Stimulated activated effector memory CD8-positive, alpha-beta T cell treated with anti-CD3 and anti-CD28 coated beads, Interleukin-12 subunit alpha, Interleukin-12 subunit beta, amount 100 ng/mL, for 72 hours (primary cell): Measurements from ENCODE around the gene PNMT.
"Not testable (repeated sequence)": the region's sequence is repeated elsewhere in the genome, so short reads cannot be mapped to it uniquely, and the experiment has no call there.

Experiments used
- ATAC-seq: fragments of 150-1000 bp; cut with Tn5 transposase; 2 replicates; pipeline ENCODE4 v1.10.0; 2021
- DNase-seq, 2 donors: peaks; one replicate each; pipeline ENCODE4 v3.0.0; 2021 to 2022; ENCODE audit warnings: low spot score in 2 of 2
- H3K27ac Mint-ChIP-seq: one replicate; pipeline ENCODE4 v1.8.0; 2022; ENCODE audit warnings: mild to moderate bottlenecking, mixed read lengths
- H3K36me3 Mint-ChIP-seq: one replicate; pipeline ENCODE4 v1.8.0; 2022; ENCODE audit warnings: mild to moderate bottlenecking, mixed read lengths
- H3K4me1 Mint-ChIP-seq: one replicate; pipeline ENCODE4 v1.8.0; 2022; ENCODE audit warnings: mixed read lengths
- H3K4me3 Mint-ChIP-seq: one replicate; pipeline ENCODE4 v1.8.0; 2022; ENCODE audit warnings: mild to moderate bottlenecking, mixed read lengths
- H3K9me3 Mint-ChIP-seq: one replicate; pipeline ENCODE4 v1.8.0; 2022; ENCODE audit warnings: mixed read lengths

The PNMT gene

DNA sequence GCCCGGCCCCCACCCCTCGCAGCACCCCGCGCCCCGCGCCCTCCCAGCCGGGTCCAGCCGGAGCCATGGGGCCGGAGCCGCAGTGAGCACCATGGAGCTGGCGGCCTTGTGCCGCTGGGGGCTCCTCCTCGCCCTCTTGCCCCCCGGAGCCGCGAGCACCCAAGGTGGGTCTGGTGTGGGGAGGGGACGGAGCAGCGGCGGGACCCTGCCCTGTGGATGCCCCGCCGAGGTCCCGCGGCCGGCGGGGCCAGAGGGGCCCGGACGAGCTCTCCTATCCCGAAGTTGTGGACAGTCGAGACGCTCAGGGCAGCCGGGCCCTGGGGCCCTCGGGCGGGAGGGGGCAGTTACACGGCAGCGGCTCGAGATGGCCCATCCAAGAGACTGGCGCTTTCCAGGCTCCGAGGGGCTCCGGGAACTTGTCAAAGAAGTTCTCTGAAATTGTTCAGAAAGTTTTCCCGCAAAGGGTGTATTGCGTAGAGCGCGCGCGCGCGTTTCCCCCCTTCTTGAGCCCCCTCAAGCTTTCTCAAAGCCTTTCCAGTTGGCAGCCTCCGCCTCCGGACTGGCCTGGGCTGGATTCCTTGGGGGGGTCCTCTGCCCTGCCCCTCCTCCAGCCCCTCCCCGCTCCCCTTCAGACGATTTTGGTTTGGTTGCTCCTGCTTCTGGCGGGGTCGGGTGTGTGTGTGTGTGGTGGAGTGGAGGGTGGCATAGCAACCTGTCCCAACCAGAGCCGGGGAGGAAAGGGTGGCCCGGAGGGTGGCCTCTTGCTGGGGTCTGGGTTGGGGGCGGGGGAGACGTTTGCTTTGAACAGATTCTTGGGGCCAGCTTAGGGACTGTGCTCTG, 32.1 kb downstream of the PNMT start:
- Mint-ChIP-seq H3K36me3 (no peaks in the 10 kb centered on the region), H3K9me3 (no peaks in the 10 kb centered on the region), H3K4me1 (peaks cover 17% of the 10 kb centered on the region), H3K4me3 (no peak overlapping the region), H3K27ac (no peak overlapping the region)
- no peak for ATAC-seq
- no peak for DNase-seq

DNA sequence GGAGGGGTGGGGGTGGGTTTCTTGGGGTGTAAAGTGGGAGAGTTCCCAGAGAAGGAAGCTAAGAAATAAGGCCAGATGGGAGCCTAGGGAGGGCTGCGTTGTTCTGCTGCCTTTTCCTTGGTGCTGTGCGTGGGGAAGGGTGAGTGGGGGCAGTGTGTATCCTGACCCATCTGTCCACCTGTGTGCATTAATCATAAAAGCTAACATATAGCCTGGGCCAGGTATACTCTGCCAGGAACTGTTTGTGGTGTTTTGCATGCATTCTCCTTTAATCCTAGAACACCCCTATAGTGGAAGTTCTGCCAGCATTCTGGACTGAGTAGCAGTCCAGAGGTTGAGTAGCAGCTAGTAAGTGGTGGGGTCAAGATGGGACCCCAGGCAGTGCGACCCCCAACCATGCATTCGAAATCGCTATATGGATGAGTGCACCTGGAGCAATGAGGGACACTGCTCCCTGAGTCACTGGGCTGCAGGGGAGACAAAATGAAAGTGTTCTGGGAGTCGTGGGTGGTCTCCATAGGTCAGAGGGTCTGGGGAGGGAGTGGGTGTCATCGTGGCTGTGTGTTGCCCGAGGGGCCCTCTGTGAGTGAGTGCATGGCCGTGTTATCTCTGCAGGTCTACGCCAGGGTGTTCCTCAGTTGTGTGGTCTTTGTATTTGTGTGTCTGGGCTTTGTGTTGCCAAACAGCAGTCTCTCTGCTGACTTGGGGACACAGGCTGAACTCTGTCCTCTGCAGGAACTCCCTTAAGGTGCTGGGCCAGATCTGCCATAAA, 32.9 kb downstream of the PNMT start:
- Mint-ChIP-seq H3K36me3 (no peaks in the 10 kb centered on the region), H3K4me3 (no peak overlapping the region), H3K4me1 (peaks cover 17% of the 10 kb centered on the region), H3K27ac (no peak overlapping the region), H3K9me3 (no peaks in the 10 kb centered on the region)
- DNase-seq: no peak
- no peak for ATAC-seq

DNA sequence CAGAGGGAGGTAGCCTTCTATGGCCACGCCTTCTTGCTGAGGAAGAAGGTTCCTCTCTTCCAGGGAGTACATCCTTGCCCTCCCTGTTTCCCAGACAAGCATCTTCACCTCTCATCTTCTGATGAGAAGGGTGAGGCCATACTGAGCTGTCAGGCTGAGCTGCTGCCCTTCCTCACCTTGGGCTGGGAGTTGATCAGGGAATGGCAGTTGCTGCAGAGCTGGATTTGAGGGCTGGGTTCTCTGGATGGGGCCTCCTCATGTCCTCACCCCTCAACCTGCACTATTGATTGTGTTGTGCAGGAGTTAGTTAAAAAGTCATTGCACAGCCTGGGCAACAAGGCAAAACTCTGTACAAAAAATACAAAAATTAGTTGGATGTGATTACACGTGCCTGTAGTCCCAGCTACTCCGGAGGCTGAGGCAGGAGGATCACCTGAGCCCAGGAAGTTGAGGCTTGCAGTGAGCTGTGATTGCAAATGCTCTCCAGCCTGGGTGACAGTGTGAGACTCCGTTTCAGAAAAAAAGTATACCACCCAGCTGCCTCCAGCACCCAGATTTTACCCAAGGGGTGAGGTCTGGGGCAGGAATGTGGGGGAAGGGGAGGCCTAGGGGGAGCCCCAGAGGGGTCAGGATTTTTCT, 33.6 kb downstream of the PNMT start:
- Mint-ChIP-seq H3K36me3 (no peaks in the 10 kb centered on the region), H3K27ac (no peak overlapping the region), H3K4me1 (peaks cover 20% of the 10 kb centered on the region), H3K4me3 (no peak overlapping the region), H3K9me3 (no peaks in the 10 kb centered on the region)
- DNase-seq (no peak), ATAC-seq (no peak)

DNA sequence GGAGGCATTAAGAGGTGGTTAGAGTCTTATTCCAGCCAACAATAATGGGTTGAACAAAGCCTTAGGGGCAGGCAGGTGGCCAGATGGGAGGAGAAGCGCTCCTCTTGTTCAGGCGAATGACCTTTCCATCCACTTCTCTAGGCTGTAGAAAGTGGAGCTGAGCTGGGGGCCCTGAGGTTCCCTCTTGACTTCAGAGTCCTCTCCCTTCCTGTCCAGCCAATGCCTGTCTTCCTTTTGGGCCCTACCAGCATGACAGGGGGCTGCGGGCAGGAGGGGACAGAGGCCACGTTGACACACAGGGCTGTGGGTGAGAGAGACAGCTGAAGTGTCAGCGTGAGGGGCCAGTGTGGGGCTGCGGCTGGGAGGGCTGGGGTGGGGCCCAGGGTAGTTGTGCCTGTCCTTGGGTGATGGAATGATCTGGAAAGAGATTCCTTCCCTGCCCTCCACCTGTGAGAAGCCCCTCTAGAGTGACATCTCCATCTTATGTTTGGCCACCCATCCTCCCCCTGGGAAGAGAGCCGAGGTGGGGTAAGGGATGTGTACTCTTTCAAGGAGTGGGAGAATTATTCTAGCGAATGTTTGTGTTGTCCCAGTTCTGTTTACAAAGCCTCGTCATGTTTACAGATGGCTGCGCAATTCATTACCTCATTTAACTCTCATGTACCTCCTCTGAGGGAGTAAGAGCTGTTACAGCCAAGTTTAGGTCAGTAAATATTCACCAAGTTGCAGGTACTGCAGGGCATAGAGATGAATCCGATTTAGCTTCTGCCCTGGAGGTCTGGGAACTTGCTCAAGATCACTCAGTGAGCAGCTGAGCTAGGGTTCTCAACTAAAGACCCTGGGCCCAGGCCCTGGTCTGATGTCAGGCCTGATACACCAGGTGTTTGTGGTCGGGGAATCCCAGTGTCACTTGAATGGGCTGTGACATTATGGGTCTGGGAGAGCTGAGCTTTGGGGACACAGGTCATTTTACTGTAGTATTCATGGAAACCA, 34.9 kb downstream of the PNMT start:
- no peak overlapping the region for H3K4me3 Mint-ChIP-seq
- no peaks in the 10 kb centered on the region for H3K36me3 Mint-ChIP-seq
- ATAC-seq (peak; percentile 55), DNase-seq (no peak)
- peaks cover 26% of the 10 kb centered on the region for H3K4me1 Mint-ChIP-seq
- no peaks in the 10 kb centered on the region for H3K9me3 Mint-ChIP-seq
- peak overlapping the region; percentile 57 for H3K27ac Mint-ChIP-seq

DNA sequence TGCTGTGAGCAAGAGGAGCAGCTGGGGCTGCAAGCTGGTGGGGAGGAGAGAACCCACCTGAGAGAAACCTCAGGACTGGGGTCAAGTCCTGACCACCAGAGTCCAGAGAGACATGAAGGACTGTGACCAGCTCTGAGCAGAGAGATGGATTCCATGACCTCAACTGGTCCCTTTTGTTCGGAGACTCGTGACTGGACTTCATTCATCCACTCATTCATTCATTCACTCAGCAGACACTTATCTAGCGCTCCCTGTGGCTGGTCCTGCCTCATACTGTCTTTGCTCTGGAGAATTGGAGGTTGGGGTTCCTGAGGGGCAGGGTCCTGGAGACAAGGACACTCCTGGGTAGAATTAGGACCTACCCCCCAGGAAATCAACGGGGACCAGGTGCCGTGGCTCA, 35.7 kb downstream of the PNMT start:
- peak overlapping the region; percentile 57 for H3K27ac Mint-ChIP-seq
- peaks cover 29% of the 10 kb centered on the region for H3K4me1 Mint-ChIP-seq
- no peak for ATAC-seq
- H3K36me3 Mint-ChIP-seq: no peaks in the 10 kb centered on the region
- DNase-seq: no peak
- H3K4me3 Mint-ChIP-seq: no peak overlapping the region
- no peaks in the 10 kb centered on the region for H3K9me3 Mint-ChIP-seq

DNA sequence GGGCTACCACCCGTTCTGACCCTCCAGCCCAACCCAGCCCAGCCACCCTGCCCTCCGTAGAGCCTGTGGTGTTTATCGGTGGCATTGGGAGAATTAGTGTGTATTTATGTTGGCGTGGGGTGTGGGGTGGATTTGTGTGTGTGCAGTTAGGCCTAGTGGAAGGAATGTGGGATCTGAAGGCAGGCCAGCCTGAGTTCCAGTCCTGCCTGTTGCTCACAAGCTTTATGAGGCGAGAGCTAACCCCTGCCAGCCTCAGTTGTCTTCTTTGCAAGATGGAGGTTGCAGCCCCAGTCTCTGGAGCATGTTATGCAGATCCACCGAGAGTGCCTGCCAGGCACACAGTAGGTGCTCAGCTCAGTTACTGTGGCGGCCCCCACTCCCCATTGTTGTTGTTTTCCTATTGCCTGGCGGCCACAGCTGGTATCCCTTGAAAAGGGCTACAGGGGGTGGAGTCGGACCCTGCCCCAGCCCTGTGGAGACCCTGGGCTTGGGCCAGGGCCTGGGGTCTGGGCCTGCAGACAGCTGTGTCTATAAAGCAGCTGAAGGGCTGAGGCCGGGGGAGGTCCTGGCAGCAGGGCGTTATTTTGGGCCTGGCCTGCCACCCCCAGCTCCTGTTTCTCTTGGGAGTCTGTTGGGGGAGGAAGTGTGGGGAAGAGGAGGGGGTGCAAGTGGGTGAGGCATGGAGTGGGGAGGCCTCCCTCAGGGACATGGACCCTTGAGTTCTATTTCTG, 36.7 kb downstream of the PNMT start:
- H3K9me3 Mint-ChIP-seq: no peaks in the 10 kb centered on the region
- H3K27ac Mint-ChIP-seq: peak overlapping the region; percentile 57
- peaks cover 28% of the 10 kb centered on the region for H3K4me1 Mint-ChIP-seq
- no peaks in the 10 kb centered on the region for H3K36me3 Mint-ChIP-seq
- ATAC-seq (no peak), DNase-seq (no peak)
- H3K4me3 Mint-ChIP-seq: no peak overlapping the region

DNA sequence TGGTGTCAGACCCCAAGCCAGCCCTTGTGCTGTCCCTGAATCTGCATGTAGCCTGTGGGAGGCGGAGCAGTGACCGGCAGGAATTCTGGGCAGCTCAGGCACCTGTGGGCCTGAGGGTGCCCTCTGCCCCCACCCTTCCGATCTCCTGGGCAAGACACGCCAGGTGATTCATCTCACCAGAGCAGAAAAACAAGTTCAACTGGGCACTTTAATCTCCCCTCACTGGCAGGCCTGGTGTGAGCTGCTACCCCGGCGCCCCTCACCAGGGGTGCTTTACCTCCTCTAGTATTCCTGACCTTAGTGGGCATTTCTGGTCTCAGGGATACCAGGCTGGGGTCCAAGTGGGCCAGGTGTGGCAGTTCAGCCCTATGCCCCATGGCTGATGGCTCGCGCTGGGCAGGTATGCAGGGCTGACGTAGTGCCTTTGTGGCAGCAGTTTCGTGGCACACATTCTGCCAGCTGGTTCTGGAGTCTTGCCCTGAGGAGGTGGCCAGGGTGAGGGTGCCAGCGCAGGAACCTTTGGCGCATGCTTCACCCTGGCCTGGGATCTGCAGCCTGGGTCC, 37.6 kb downstream of the PNMT start:
- Mint-ChIP-seq H3K27ac (no peak overlapping the region), H3K9me3 (no peaks in the 10 kb centered on the region), H3K4me3 (no peak overlapping the region), H3K4me1 (peaks cover 28% of the 10 kb centered on the region), H3K36me3 (no peaks in the 10 kb centered on the region)
- DNase-seq (no peak), ATAC-seq (no peak)

DNA sequence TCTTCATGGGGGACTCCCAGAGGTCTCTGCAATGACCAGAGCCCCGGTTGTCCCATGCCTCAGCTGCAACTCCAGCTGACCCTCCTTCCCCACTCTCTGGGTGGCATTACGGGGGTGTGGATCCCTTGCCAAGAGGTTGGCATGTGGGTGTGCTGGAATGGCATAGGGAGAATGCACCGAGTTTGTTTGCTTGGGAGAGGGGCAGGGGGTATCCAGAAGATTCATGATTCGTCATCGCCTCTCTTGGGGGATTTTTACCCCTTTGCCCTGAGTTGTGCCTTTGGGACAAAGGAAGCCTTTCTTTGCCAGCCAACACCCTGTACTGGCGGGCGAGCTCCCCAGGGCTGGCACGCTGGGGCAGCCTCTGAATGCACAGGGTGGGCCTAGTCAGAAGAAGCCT, 38.1 kb downstream of the PNMT start:
- ATAC-seq (no peak), DNase-seq (no peak)
- H3K9me3 Mint-ChIP-seq: no peaks in the 10 kb centered on the region
- no peaks in the 10 kb centered on the region for H3K36me3 Mint-ChIP-seq
- peaks cover 28% of the 10 kb centered on the region for H3K4me1 Mint-ChIP-seq
- H3K4me3 Mint-ChIP-seq: no peak overlapping the region
- H3K27ac Mint-ChIP-seq: no peak overlapping the region

DNA sequence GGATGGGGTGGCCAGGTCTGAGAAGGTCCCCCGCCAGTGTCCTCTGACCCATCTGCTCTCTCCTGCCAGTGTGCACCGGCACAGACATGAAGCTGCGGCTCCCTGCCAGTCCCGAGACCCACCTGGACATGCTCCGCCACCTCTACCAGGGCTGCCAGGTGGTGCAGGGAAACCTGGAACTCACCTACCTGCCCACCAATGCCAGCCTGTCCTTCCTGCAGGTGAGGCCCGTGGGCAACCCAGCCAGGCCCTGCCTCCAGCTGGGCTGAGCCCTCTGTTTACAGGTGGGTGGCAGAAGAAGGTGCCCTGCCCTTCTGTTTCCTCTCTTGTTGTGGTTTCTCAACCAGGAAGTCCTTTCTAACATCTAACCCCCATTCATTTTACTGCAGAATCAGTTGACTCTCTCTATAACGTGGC, 38.7 kb downstream of the PNMT start:
- ATAC-seq (no peak), DNase-seq (no peak)
- peaks cover 28% of the 10 kb centered on the region for H3K4me1 Mint-ChIP-seq
- peak overlapping the region; percentile 87 for H3K27ac Mint-ChIP-seq
- no peak overlapping the region for H3K4me3 Mint-ChIP-seq
- H3K9me3 Mint-ChIP-seq: no peaks in the 10 kb centered on the region
- H3K36me3 Mint-ChIP-seq: no peaks in the 10 kb centered on the region

DNA sequence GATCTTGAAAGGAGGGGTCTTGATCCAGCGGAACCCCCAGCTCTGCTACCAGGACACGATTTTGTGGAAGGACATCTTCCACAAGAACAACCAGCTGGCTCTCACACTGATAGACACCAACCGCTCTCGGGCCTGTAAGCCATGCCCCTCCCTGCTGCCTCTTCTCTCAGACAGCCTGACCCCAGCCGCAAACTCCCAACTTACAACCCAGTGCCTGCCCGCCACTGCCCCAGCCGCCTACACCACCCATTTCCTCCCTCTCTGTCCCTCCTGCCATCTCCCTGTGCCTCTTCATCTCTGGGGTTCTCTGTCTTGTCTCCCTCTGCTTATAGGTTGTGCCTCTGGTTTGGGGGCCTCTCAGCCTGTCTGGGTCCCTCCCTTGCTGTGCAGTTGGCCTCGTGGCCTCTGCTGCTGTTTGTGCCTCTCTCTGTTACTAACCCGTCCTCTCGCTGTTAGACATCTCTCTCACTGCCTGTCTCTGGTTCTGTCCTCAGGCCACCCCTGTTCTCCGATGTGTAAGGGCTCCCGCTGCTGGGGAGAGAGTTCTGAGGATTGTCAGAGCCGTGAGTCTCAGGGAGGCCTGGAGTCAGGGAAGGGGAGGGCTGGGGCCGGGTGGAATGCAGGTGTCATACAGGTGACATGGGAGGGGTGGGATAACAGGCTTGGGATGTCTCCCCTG, 41.2 kb downstream of the PNMT start:
- Mint-ChIP-seq H3K4me3 (peak overlapping the region; percentile 34), H3K27ac (peak overlapping the region; percentile 90)
- no peak for DNase-seq

DNA sequence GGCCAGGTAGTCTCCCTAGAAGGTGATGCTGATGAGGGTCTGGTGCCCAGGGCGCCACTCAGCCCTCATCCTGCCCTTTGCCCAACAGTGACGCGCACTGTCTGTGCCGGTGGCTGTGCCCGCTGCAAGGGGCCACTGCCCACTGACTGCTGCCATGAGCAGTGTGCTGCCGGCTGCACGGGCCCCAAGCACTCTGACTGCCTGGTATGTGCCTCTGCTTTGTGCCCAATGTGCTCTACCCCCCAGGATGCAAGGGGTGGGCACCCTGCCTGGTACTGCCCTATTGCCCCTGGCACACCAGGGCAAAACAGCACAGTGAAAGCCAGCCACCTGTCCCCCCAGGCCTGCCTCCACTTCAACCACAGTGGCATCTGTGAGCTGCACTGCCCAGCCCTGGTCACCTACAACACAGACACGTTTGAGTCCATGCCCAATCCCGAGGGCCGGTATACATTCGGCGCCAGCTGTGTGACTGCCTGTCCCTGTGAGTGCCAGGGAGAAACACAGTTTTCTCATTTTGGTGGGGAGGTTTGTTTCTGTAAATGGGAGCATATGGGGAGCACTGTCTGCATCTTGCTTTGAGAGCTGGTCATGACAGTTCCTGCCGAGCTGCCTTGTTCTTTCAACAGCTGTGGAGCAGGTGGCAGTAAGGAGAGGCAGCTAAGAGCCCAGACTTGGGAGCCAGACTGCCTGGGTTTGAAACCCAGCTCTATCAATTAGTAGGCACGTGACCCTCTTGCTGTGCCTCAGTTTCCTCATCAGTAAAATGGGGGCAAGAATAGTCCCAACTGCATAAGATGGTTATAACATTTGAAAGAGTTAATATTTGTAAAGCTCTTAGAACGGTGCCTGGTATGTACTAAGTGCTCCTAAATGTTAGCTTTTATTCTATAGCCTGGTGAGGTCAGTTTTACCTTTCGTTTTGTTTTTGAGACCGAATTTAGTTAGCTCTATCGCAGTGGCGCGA, 42.0 kb downstream of the PNMT start:
- Mint-ChIP-seq H3K36me3 (no peaks in the 10 kb centered on the region), H3K27ac (peak overlapping the region; percentile 90), H3K9me3 (no peaks in the 10 kb centered on the region), H3K4me1 (peaks cover 21% of the 10 kb centered on the region), H3K4me3 (peak overlapping the region; percentile 34)
- ATAC-seq (peak; percentile 27), DNase-seq (no peak)

More for the DNA sequence above, 41.2 kb downstream of the PNMT start:
- Mint-ChIP-seq H3K36me3 (no peaks in the 10 kb centered on the region), H3K9me3 (no peaks in the 10 kb centered on the region), H3K4me1 (peaks cover 21% of the 10 kb centered on the region)
- ATAC-seq: peak; percentile 29

DNA sequence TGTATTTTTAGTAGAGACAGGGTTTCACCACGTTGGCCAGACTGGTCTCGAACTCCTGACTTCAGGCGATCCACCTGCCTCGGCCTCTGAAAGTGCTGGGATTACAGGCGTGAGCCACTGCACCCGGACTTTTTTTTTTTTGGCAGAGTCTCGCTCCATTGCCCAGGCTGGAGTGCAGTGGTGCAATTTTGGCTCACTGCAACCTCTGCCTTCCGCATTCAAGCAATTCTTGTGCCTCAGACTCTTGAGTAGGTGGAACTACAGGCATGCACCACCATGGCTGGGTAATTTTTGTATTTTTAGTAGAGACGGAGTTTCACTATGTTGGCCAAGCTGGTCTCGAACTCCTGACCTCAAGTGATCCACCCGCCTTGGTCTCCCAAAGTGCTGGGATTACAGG, 42.8 kb downstream of the PNMT start:
- H3K9me3 Mint-ChIP-seq, H3K4me3 Mint-ChIP-seq, H3K36me3 Mint-ChIP-seq, H3K27ac Mint-ChIP-seq, DNase-seq, ATAC-seq: not testable (repeated sequence)
- H3K4me1 Mint-ChIP-seq: peaks cover 21% of the 10 kb centered on the region

DNA sequence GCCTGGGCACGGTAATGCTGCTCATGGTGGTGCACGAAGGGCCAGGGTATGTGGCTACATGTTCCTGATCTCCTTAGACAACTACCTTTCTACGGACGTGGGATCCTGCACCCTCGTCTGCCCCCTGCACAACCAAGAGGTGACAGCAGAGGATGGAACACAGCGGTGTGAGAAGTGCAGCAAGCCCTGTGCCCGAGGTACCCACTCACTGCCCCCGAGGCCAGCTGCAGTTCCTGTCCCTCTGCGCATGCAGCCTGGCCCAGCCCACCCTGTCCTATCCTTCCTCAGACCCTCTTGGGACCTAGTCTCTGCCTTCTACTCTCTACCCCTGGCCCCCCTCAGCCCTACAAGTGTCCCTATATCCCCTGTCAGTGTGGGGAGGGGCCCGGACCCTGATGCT, 43.6 kb downstream of the PNMT start:
- DNase-seq: no peak

More for the DNA sequence above, 43.6 kb downstream of the PNMT start:
- no peak for ATAC-seq
- H3K9me3 Mint-ChIP-seq: no peaks in the 10 kb centered on the region
- H3K4me1 Mint-ChIP-seq: peaks cover 19% of the 10 kb centered on the region
- H3K4me3 Mint-ChIP-seq: no peak overlapping the region
- H3K27ac Mint-ChIP-seq: no peak overlapping the region
- H3K36me3 Mint-ChIP-seq: no peaks in the 10 kb centered on the region
